ENCODE results near the gene WDR93.

The WDR93 gene

DNA sequence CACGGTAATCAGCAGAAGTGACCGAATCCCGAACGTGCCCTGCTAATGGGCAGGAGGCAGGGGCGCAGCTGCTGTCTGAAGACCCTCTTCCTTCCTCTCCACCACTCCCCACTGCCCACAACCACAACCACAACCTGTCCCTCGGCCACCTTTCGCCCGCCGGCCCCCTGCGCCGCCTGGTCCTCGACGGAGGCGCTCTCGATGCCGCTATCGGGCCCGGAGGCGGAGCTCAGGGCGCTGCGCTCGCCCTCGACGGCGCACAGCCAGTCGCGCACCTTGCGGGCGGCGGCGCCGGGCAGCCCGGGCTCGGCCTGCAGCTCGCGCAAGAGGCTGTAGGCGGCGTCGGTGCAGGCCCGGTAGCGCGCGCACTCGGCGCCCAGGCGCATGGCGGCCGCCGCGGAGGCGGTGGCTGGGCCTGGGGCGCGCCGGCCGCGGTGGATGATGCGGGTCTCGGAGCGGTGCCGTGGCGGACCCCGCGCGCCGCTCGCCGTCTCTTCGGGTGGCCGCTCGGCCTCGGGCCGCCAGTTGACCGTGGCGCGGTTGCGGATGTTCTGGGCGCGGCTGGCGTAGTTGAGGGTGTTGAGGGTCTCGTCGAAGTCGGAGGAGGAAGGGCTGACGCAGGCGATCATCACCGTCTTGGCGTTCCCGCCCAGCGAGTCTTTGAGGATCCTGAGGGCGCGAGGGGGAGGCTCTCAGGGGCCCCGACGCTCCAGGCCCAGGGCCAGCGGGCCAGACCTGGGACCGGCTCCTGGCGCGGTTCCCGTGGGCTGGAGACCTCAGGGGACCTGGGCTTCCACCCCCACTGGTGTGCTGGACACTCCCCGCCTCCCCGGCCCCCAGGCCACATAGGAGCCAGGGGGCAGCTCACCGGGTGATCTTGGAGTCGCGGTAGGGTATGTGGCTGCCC, 42.3 kb upstream of the WDR93 start:
- DNase-seq (ENCODE audit: low spot score), result no peak
- in situ Hi-C loops (cut with MboI; ENCODE audit: low sequenced_read_pairs, unreplicated experiment), result no loop called here

DNA sequence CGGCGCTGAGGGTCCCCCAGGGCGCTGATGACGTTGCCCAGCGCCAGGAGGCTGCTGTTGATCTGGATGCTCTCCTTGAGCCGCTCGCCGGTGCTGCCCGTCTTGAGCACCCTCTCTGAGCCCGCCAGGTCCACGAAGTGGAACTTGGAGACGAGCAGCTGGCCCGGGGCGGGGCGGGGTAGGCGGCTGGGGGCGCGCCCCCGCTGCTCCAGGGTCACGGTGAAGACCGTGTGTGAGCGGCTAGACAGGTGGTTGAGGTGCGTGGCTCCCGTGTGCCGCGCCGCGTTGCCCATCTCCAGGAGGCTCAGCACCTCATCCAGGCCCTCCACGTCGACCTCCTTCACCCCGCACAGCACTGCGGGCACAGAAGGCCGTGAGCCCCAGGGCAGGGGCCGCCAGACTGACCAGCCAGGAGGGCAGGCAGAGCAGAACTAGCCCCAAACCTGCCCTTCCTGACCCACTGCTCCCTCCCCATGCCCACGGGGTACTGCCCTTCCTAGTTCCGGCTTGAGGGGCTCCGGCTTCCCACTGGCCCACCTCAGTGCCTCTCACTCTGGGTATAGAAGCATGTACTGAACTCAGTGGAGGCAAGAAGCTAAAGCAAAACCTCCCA, 41.5 kb upstream of the WDR93 start:
- TF ChIP-seq CTCF (IDR thresholded peaks at IDR 0.05; ENCODE audit: borderline replicate concordance, control extremely low read depth, extremely low read depth, insufficient read depth, missing control alignments), result no peak
- DNase-seq (ENCODE audit: low spot score), result no peak
- in situ Hi-C loops (cut with MboI; ENCODE audit: low sequenced_read_pairs, unreplicated experiment), result no loop called here

More for the DNA sequence above, 42.3 kb upstream of the WDR93 start:
- no peak for TF ChIP-seq CTCF (IDR thresholded peaks at IDR 0.05; ENCODE audit: borderline replicate concordance, control extremely low read depth, extremely low read depth, insufficient read depth, missing control alignments)

- no peak for TF ChIP-seq CTCF (IDR thresholded peaks at IDR 0.05; ENCODE audit: borderline replicate concordance, control extremely low read depth, extremely low read depth, insufficient read depth, missing control alignments)
- in situ Hi-C loops (cut with MboI; ENCODE audit: low sequenced_read_pairs, unreplicated experiment), result no loop called here
- no peak for DNase-seq (ENCODE audit: low spot score)
These were observed 40.9 kb upstream of the WDR93 start for GRCh38 chr15:89649716-89650115.

DNA sequence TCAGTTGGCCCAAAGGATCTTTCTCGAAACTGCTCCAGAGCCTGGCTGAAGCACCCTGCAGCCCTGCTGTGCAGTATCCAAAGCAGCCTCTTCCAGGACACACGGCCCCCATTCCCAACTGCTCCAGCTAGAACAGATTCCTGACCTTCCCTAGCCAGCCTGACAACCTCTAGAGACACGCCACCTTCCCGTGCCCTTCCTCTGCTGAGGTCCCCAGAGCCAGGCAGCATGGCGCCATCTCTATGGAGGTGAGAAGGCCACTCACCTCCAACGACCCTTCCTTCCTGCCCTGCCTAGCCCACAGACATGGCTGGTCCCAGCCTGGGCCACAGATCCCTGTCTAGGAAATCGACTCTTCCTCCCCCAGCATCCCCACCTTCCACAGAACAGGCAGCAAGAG, 38.5 kb upstream of the WDR93 start:
- in situ Hi-C loops (cut with MboI; ENCODE audit: low sequenced_read_pairs, unreplicated experiment), result no loop called here
- DNase-seq (ENCODE audit: low spot score), result no peak
- no peak for TF ChIP-seq CTCF (IDR thresholded peaks at IDR 0.05; ENCODE audit: borderline replicate concordance, control extremely low read depth, extremely low read depth, insufficient read depth, missing control alignments)

DNA sequence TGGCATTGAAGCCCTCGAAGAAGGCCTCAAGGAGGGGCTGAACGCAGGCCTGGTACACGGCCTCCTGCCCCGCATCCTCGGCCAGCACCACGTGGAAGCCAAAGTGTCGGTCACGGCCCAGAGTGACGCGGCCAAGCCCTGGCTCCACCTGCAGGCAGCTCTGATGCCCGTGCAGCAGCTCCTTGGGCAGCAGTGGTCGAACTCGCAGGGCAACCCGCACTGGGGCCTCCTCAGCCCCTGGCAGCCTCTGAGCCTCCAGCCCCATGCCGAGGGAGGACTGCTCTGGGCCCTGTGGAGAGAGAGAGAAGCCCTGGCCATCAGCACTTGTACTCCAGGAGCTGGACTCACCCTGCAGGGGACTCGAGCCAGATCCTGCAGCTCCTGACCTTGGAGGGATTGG, 37.9 kb upstream of the WDR93 start:
- DNase-seq (ENCODE audit: low spot score), result no peak
- TF ChIP-seq CTCF (IDR thresholded peaks at IDR 0.05; ENCODE audit: borderline replicate concordance, control extremely low read depth, extremely low read depth, insufficient read depth, missing control alignments), result no peak
- in situ Hi-C loops (cut with MboI; ENCODE audit: low sequenced_read_pairs, unreplicated experiment), result no loop called here

DNA sequence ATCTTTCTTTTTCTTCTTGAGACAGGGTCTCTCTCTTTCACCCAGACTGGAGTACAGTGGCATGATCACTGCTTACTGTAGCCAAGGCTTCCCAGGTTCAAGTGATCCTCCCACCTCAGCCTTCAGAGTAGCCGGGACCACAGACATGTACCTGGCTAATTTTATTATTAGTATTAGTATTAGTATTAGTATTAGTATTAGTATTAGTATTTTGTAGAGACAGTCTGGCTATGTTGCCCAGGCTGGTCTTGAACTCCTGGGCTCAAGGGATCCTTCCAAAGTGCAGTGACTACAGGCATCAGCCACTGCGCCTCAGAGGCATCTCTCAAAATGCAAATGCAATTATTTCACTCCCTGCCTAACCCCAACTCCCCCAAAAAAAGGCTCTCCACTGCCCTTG, 37.0 kb upstream of the WDR93 start:
- no peak for TF ChIP-seq CTCF (IDR thresholded peaks at IDR 0.05; ENCODE audit: borderline replicate concordance, control extremely low read depth, extremely low read depth, insufficient read depth, missing control alignments)
- in situ Hi-C loops (cut with MboI; ENCODE audit: low sequenced_read_pairs, unreplicated experiment), result no loop called here
- DNase-seq (ENCODE audit: low spot score), result no peak
